ENCODE data around the gene PSMB3. TPM values are rescaled to one million over a fixed set of nuclear protein-coding genes. Genes with fewer than 3 reads are reported as not detected.

Gene PSMB3
- total RNA-seq, 1 donor from 2014 or later: 175 TPM

GRCh38 chr17:38733982-38734973 lies 18.3 kb upstream of the PSMB3 start:
- Mint-ChIP-seq H3K27ac (ENCODE audit: unreplicated experiment) (no peak overlapping the region), H3K36me3 (ENCODE audit: low read depth, unreplicated experiment) (peaks cover 24% of the 10 kb centered on the region)

GRCh38 chr17:38735161-38735997 lies 17.2 kb upstream of the PSMB3 start:
- Mint-ChIP-seq H3K4me3 (ENCODE audit: unreplicated experiment) (peak overlapping the region; percentile 51), H3K27ac (ENCODE audit: unreplicated experiment) (no peak overlapping the region)

More at GRCh38 chr17:38733982-38734973, 18.3 kb upstream of the PSMB3 start:
- Mint-ChIP-seq H3K4me3 (ENCODE audit: unreplicated experiment) (peak overlapping the region; percentile 51), H3K4me1 (ENCODE audit: unreplicated experiment) (peaks cover 27% of the 10 kb centered on the region), H3K27me3 (ENCODE audit: unreplicated experiment) (peaks cover 16% of the 10 kb centered on the region), H3K9me3 (ENCODE audit: unreplicated experiment) (no peaks in the 10 kb centered on the region)
- no peak for DNase-seq (ENCODE audit: low spot score)
- TF ChIP-seq CTCF (IDR thresholded peaks at IDR 0.05; ENCODE audit: unreplicated experiment): no peak

GRCh38 chr17:38738007-38738662 lies 14.4 kb upstream of the PSMB3 start:
- H3K27ac Mint-ChIP-seq (ENCODE audit: unreplicated experiment): peak overlapping the region; percentile 9
- peaks cover 19% of the 10 kb centered on the region for H3K36me3 Mint-ChIP-seq (ENCODE audit: low read depth, unreplicated experiment)
- no peak for TF ChIP-seq CTCF (IDR thresholded peaks at IDR 0.05; ENCODE audit: unreplicated experiment)
- no peaks in the 10 kb centered on the region for H3K9me3 Mint-ChIP-seq (ENCODE audit: unreplicated experiment)
- H3K27me3 Mint-ChIP-seq (ENCODE audit: unreplicated experiment): peaks cover 7% of the 10 kb centered on the region
- no peak for DNase-seq (ENCODE audit: low spot score)
- H3K4me3 Mint-ChIP-seq (ENCODE audit: unreplicated experiment): peak overlapping the region; percentile 79
- H3K4me1 Mint-ChIP-seq (ENCODE audit: unreplicated experiment): peaks cover 23% of the 10 kb centered on the region

More at GRCh38 chr17:38735161-38735997, 17.2 kb upstream of the PSMB3 start:
- peaks cover 25% of the 10 kb centered on the region for H3K4me1 Mint-ChIP-seq (ENCODE audit: unreplicated experiment)
- H3K9me3 Mint-ChIP-seq (ENCODE audit: unreplicated experiment): no peaks in the 10 kb centered on the region
- peak; percentile 73 for DNase-seq (ENCODE audit: low spot score)
- H3K27me3 Mint-ChIP-seq (ENCODE audit: unreplicated experiment): peaks cover 16% of the 10 kb centered on the region
- peaks cover 24% of the 10 kb centered on the region for H3K36me3 Mint-ChIP-seq (ENCODE audit: low read depth, unreplicated experiment)
- TF ChIP-seq CTCF (IDR thresholded peaks at IDR 0.05; ENCODE audit: unreplicated experiment): peak; percentile 98

- Mint-ChIP-seq H3K27me3 (ENCODE audit: unreplicated experiment) (peaks cover 5% of the 10 kb centered on the region), H3K27ac (ENCODE audit: unreplicated experiment) (no peak overlapping the region), H3K4me3 (ENCODE audit: unreplicated experiment) (no peak overlapping the region), H3K9me3 (ENCODE audit: unreplicated experiment) (no peaks in the 10 kb centered on the region), H3K36me3 (ENCODE audit: low read depth, unreplicated experiment) (peaks cover 15% of the 10 kb centered on the region), H3K4me1 (ENCODE audit: unreplicated experiment) (peaks cover 23% of the 10 kb centered on the region)
- no peak for TF ChIP-seq CTCF (IDR thresholded peaks at IDR 0.05; ENCODE audit: unreplicated experiment)
- no peak for DNase-seq (ENCODE audit: low spot score)
Measured at GRCh38 chr17:38738686-38739085, 13.9 kb upstream of the PSMB3 start.
